GM10266 (cell line): Measurements from ENCODE around the gene CNN2.

Experiments
- DNase-seq: peaks from one replicate; pipeline ENCODE4 v3.0.0; 2012; ENCODE audit errors: extremely low spot score
- CTCF ChIP-seq: IDR thresholded peaks from 2 replicates; pipeline ENCODE4 v1.5.1; 2012; ENCODE audit warnings: mild to moderate bottlenecking, low read depth; ENCODE audit not compliant: control insufficient read depth, insufficient read depth; ENCODE audit errors: missing control alignments

CNN2 gene

GRCh38 chr19:1049800-1050199, 23.4 kb downstream of the CNN2 start:
- DNase-seq, result no peak
- no peak for TF ChIP-seq CTCF

GRCh38 chr19:1050989-1051788, 24.8 kb downstream of the CNN2 start:
- DNase-seq, result no peak
- no peak for TF ChIP-seq CTCF

- no peak for DNase-seq
- no peak for TF ChIP-seq CTCF
These were observed 25.4 kb downstream of the CNN2 start for GRCh38 chr19:1051791-1052190.

- DNase-seq, result no peak
- TF ChIP-seq CTCF, result no peak
These were observed 26.1 kb downstream of the CNN2 start for GRCh38 chr19:1052349-1052975.

GRCh38 chr19:1053176-1054101, 27.0 kb downstream of the CNN2 start:
- no peak for TF ChIP-seq CTCF
- no peak for DNase-seq

GRCh38 chr19:1054102-1055027, 28.0 kb downstream of the CNN2 start:
- TF ChIP-seq CTCF, result no peak

More at GRCh38 chr19:1054102-1055027, 28.0 kb downstream of the CNN2 start:
- no peak for DNase-seq
